GM15510 (cell line): ENCODE data around the gene CDC42SE2.

Source experiments
- POLR2A ChIP-seq: IDR thresholded peaks from 3 replicates; pipeline ENCODE4 v1.6.1; 2011; ENCODE audit warnings: borderline replicate concordance; ENCODE audit not compliant: insufficient read length; ENCODE audit errors: extremely low read depth

CDC42SE2 gene

GRCh38 chr5:131324303-131324702, 60.5 kb downstream of the CDC42SE2 start:
- no peak for TF ChIP-seq POLR2A

GRCh38 chr5:131328536-131329285, 64.9 kb downstream of the CDC42SE2 start:
- no peak for TF ChIP-seq POLR2A

- no peak for TF ChIP-seq POLR2A
Observed at GRCh38 chr5:131329286-131329560, 65.4 kb downstream of the CDC42SE2 start.

GRCh38 chr5:131330031-131330430, 66.2 kb downstream of the CDC42SE2 start:
- TF ChIP-seq POLR2A = no peak

- no peak for TF ChIP-seq POLR2A
Observed at GRCh38 chr5:131338051-131338453, 74.2 kb downstream of the CDC42SE2 start.

- no peak for TF ChIP-seq POLR2A
Observed at GRCh38 chr5:131353991-131354390, 90.1 kb downstream of the CDC42SE2 start.

GRCh38 chr5:131355971-131356528, 92.2 kb downstream of the CDC42SE2 start:
- TF ChIP-seq POLR2A = no peak

GRCh38 chr5:131356619-131357018, 92.8 kb downstream of the CDC42SE2 start:
- TF ChIP-seq POLR2A = no peak

GRCh38 chr5:131357739-131358561, 94.1 kb downstream of the CDC42SE2 start:
- no peak for TF ChIP-seq POLR2A

GRCh38 chr5:131361677-131362315, 97.9 kb downstream of the CDC42SE2 start:
- TF ChIP-seq POLR2A = no peak

- no peak for TF ChIP-seq POLR2A
Observed at GRCh38 chr5:131363811-131364506, 100.1 kb downstream of the CDC42SE2 start.

GRCh38 chr5:131364507-131365050, 100.7 kb downstream of the CDC42SE2 start:
- no peak for TF ChIP-seq POLR2A

GRCh38 chr5:131366428-131366827, 102.6 kb downstream of the CDC42SE2 start:
- no peak for TF ChIP-seq POLR2A

- TF ChIP-seq POLR2A = no peak
Observed at GRCh38 chr5:131367219-131367860, 103.5 kb downstream of the CDC42SE2 start.
